Immature natural killer cell (primary cell): Measurements from ENCODE around the gene IARS2. TPM values are rescaled to one million over a fixed set of nuclear protein-coding genes. Genes with fewer than 3 reads are reported as not detected.

ENCODE experiments used
- polyA plus RNA-seq, 3 donors: library from polyadenylated mRNA; unstranded; fragments of 300-500 nt; fragmentation: Illumina TruSeq; gene quantifications; one replicate each; pipeline ENCODE4 v1.2.3, GENCODE V29; 2021

The IARS2 gene
- polyA plus RNA-seq, 3 donors from 2014 or later = 44.9 to 76.8 (median 57.3) TPM

Other genes starting within 250 kb of the IARS2 start
- not detected for gene SLC30A10, start 165.6 kb upstream of the IARS2 start, polyA plus RNA-seq
- 10 to 100 TPM; 36.1 to 51.8 (median 39.6) TPM for gene EPRS1, start 47.6 kb upstream of the IARS2 start, polyA plus RNA-seq
- gene BPNT1, start 4.3 kb upstream of the IARS2 start, polyA plus RNA-seq = 10 to 100 TPM; 13.9 to 19.0 (median 15.3) TPM
- 10 to 100 TPM; 12.0 to 33.8 (median 18.6) TPM for gene RAB3GAP2, start 178.3 kb downstream of the IARS2 start, polyA plus RNA-seq